Heart left ventricle (tissue), 13 donors: ENCODE measurements around the gene LPP.

Experiments
- CTCF ChIP-seq, 12 donors: fragments of 200-600 bp; sonication (generic) in 4 of 12; IDR thresholded peaks; one replicate each; pipeline versions ENCODE4 v1.5.0 to v1.8.0; 2018 to 2022; ENCODE audit warnings: antibody characterized with exemption in 12 of 12, mild to moderate bottlenecking in 5 of 12
- POLR2A ChIP-seq, 2 donors: fragments of 450-650 bp; IDR thresholded peaks; one replicate each; pipeline ENCODE4 v1.6.1; 2017; ENCODE audit warnings: antibody characterized with exemption in 2 of 2, mild to moderate bottlenecking in 2 of 2, moderate library complexity in 2 of 2
- donor health status: ischemic (EF 13 %, LVEDD 7.1; RV severe dilation, severe dysfunction).
- donor health status: DM: no; HTN: yes; CAD: no.
- donor health status: DM: no; HTN: no; CAD: no.
- donor health status: ischemic (EF 25% LVEDD 6.9; RV normal size, moderate dysfunction).
- donor health status: ischemic (EF 25% LVEDD 5.7; RV mildly dilated, moderate dysfunction).
- donor health status: ischemic (EF 35%, LVEDD 5.7; RV mildly dilated, moderate dysfunction).
- donor health status: nonischemic (EF 11% LVEDD 7.7; RV severe dilation, severe dysfunction).
- donor health status: DM: yes; HTN: yes; CAD: no.
- donor health status: PGD.
- donor health status: ischemic (EF 29% LVEDD 5.4; RV normal size, mild dysfunction).
- donor health status: nonischemic (EF 23%, LVEDD 6.1; RV moderate dilation, normal function).

GRCh38 chr3:188791311-188791710, 637.4 kb downstream of the LPP start:
- TF ChIP-seq CTCF (IDR thresholded peaks at IDR 0.05) (no peak), POLR2A (IDR thresholded peaks at IDR 0.05) (no peak)
